A549 (cell line): ENCODE data around the gene PACSIN1.

Experiments used
- EP300 ChIP-seq, 2 experiments: fragments of >200 bp; sonication (Bioruptor Twin); formaldehyde crosslinking; IDR thresholded peaks; 2 replicates in 1 of 2; 3 replicates in 1 of 2; pipeline ENCODE4 v1.6.1; 2016 to 2017
- JUNB ChIP-seq: fragments of >200 bp; sonication (Bioruptor Twin); formaldehyde crosslinking; IDR thresholded peaks from 2 replicates; pipeline ENCODE4 v1.6.1; 2016
- POLR2A ChIP-seq: IDR thresholded peaks from 2 replicates; pipeline ENCODE4 v1.6.1; 2012; ENCODE audit warnings: mild to moderate bottlenecking, low read length
- POLR2AphosphoS2 ChIP-seq: conservative IDR thresholded peaks from 2 replicates; pipeline ENCODE4 v1.6.1; 2012; ENCODE audit warnings: low read length, improper control_type of control experiment, inconsistent platforms
- RAD21 ChIP-seq, 2 experiments: fragments of >200 bp in 1 of 2; sonication (Bioruptor Twin) in 1 of 2; formaldehyde crosslinking in 1 of 2; IDR thresholded peaks in 1 of 2; conservative IDR thresholded peaks in 1 of 2; 2 replicates in 1 of 2; 3 replicates in 1 of 2; pipeline ENCODE4 v1.6.1; 2012 to 2018; ENCODE audit warnings: inconsistent platforms in 1 of 2
- RARB ChIP-seq: fragments of 250-450 bp; sonication (Bioruptor Pico); IDR thresholded peaks from 2 replicates; pipeline ENCODE4 v1.8.0; 2021; ENCODE audit warnings: mild to moderate bottlenecking, moderate library complexity
- RFX5 ChIP-seq: fragments of 450-650 bp; IDR thresholded peaks from 2 replicates; pipeline ENCODE4 v1.7.1; 2014; ENCODE audit warnings: antibody characterized with exemption, mild to moderate bottlenecking, moderate library complexity
- RNF2 ChIP-seq: fragments of 200-600 bp; sonication (generic); IDR thresholded peaks from 2 replicates; pipeline ENCODE4 v1.6.1; 2016; ENCODE audit warnings: low read depth, mild to moderate bottlenecking, antibody characterized with exemption, moderate library complexity, borderline replicate concordance
- ZC3H11A ChIP-seq: fragments of 450-650 bp; IDR thresholded peaks from 2 replicates; pipeline ENCODE4 v1.6.1; 2014; ENCODE audit warnings: antibody characterized with exemption, mild to moderate bottlenecking
- ZNF302 ChIP-seq: fragments of 250-450 bp; sonication (Bioruptor Pico); IDR thresholded peaks from 2 replicates; pipeline ENCODE4 v1.9.0; 2021; ENCODE audit warnings: inconsistent platforms, mild to moderate bottlenecking, moderate library complexity
- TF ChIP-seq, protein P1 (sequence below): fragments of >200 bp; sonication (Bioruptor Twin); formaldehyde crosslinking; IDR thresholded peaks from 3 replicates; pipeline ENCODE4 v1.5.1; 2016
- TF ChIP-seq, protein P2 (sequence below): fragments of 200-600 bp; sonication (generic); IDR thresholded peaks from 2 replicates; pipeline ENCODE4 v1.6.1; 2016; ENCODE audit warnings: antibody characterized with exemption, mild to moderate bottlenecking, moderate library complexity
- TF ChIP-seq, protein P3 (sequence below): IDR thresholded peaks from 2 replicates; pipeline ENCODE4 v1.6.1; 2012
- TF ChIP-seq, protein P4 (sequence below): fragments of 450-650 bp; IDR thresholded peaks from 2 replicates; pipeline ENCODE4 v1.6.1; 2014; ENCODE audit warnings: antibody characterized with exemption

DNA sequence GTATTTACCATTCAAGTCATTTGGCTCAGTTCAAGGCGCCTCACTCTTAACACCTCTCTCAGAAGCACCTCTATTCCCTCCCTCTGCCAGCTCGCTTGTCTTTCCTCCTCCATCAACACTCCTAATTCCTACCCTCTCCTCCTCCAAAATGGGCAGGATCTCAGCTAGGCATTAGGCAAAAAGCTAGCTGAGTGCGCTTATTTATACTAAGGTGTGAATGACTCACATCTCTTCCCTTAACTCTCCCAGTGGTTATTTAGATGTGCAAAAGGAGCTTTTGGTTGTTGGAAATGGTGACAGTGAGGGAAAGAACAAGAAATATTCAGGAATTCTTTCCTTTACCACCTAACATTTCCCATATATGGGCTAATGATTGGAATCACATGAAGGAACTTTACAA is 29.1 kb downstream of the PACSIN1 start:
- no peak for TF ChIP-seq RFX5
- TF ChIP-seq, protein P1, sequence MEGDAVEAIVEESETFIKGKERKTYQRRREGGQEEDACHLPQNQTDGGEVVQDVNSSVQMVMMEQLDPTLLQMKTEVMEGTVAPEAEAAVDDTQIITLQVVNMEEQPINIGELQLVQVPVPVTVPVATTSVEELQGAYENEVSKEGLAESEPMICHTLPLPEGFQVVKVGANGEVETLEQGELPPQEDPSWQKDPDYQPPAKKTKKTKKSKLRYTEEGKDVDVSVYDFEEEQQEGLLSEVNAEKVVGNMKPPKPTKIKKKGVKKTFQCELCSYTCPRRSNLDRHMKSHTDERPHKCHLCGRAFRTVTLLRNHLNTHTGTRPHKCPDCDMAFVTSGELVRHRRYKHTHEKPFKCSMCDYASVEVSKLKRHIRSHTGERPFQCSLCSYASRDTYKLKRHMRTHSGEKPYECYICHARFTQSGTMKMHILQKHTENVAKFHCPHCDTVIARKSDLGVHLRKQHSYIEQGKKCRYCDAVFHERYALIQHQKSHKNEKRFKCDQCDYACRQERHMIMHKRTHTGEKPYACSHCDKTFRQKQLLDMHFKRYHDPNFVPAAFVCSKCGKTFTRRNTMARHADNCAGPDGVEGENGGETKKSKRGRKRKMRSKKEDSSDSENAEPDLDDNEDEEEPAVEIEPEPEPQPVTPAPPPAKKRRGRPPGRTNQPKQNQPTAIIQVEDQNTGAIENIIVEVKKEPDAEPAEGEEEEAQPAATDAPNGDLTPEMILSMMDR: no peak
- TF ChIP-seq, protein P2, sequence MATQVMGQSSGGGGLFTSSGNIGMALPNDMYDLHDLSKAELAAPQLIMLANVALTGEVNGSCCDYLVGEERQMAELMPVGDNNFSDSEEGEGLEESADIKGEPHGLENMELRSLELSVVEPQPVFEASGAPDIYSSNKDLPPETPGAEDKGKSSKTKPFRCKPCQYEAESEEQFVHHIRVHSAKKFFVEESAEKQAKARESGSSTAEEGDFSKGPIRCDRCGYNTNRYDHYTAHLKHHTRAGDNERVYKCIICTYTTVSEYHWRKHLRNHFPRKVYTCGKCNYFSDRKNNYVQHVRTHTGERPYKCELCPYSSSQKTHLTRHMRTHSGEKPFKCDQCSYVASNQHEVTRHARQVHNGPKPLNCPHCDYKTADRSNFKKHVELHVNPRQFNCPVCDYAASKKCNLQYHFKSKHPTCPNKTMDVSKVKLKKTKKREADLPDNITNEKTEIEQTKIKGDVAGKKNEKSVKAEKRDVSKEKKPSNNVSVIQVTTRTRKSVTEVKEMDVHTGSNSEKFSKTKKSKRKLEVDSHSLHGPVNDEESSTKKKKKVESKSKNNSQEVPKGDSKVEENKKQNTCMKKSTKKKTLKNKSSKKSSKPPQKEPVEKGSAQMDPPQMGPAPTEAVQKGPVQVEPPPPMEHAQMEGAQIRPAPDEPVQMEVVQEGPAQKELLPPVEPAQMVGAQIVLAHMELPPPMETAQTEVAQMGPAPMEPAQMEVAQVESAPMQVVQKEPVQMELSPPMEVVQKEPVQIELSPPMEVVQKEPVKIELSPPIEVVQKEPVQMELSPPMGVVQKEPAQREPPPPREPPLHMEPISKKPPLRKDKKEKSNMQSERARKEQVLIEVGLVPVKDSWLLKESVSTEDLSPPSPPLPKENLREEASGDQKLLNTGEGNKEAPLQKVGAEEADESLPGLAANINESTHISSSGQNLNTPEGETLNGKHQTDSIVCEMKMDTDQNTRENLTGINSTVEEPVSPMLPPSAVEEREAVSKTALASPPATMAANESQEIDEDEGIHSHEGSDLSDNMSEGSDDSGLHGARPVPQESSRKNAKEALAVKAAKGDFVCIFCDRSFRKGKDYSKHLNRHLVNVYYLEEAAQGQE: no peak
- no peak for TF ChIP-seq POLR2A
- TF ChIP-seq, protein P3, sequence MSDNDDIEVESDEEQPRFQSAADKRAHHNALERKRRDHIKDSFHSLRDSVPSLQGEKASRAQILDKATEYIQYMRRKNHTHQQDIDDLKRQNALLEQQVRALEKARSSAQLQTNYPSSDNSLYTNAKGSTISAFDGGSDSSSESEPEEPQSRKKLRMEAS: no peak
- TF ChIP-seq, protein P4, sequence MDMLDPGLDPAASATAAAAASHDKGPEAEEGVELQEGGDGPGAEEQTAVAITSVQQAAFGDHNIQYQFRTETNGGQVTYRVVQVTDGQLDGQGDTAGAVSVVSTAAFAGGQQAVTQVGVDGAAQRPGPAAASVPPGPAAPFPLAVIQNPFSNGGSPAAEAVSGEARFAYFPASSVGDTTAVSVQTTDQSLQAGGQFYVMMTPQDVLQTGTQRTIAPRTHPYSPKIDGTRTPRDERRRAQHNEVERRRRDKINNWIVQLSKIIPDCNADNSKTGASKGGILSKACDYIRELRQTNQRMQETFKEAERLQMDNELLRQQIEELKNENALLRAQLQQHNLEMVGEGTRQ: no peak
- TF ChIP-seq JUNB: no peak
- no peak for TF ChIP-seq POLR2AphosphoS2
- TF ChIP-seq EP300 (IDR thresholded peaks at IDR 0.05): no peak
- no peak for TF ChIP-seq RAD21 (conservative IDR thresholded peaks at IDR 0.05 in 1 of 2, IDR thresholded peaks at IDR 0.05 in 1 of 2)
- TF ChIP-seq ZNF302 (CRISPR knock-in tag): no peak
- TF ChIP-seq RNF2: no peak
- TF ChIP-seq ZC3H11A: no peak
- TF ChIP-seq RARB: no peak
